Measurements from ENCODE around the gene MCOLN1. TPM values are rescaled to one million over a fixed set of nuclear protein-coding genes. Genes with fewer than 3 reads are reported as not detected.

MCOLN1 gene
- total and polyA plus RNA-seq, 2 donors (not counting 3 experiments of a cell fraction or from before 2014, with no cell fraction given): 23.0 to 60.9 TPM

DNA sequence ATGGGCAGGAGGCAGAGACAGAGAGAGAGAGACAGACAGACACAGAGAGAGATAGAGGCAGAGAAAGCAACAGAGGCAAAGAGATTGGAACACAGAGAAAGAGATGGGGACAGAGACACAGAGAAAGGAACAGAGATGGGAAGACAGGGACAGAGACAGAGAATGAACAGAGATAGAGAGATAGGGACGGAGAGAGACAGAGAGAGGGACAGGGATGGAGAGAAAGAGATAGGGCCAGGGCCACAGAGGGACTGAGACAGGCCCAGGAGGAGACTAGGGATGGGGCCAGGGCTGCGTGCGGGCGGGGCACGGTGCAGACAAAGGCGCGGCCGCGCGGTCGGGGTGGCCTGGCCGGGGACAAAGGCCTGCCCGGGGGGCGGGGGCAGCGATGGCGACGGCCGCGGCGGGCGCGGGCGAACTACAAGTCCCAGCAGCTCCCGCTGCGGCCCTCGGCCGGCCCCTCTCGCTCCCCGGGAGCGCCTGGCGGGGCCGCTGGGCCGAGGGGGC lies 6.7 kb upstream of the MCOLN1 start, which contains the start of gene ZNF358:
ZNF358 (plus strand) TSS at position 459 of the 507 bp plus-strand sequence. CDS start 3,140 bp downstream, outside the sequence.
- H2AFZ ChIP-seq (ENCODE audit: low read depth, low read length): peak within 1 kb of the TSS; percentile 100
- H3K36me3 ChIP-seq (ENCODE audit: control insufficient read depth in 2 of 2, extremely low read depth in 1 of 2, insufficient read depth in 2 of 2, low read length in 2 of 2): peaks cover 0 to 9% of the 10 kb centered on the region in 2 experiments
- dilution Hi-C loops (cut with MboI; ENCODE audit: extremely low pct_ligation_motif_present, low sequenced_read_pairs): no loop called here
- DNase-seq (ENCODE audit: low read depth, low spot score): peak; percentile 44
- H3K4me2 ChIP-seq (ENCODE audit: insufficient read depth, low read length): peak within 1 kb of the TSS; percentile 96
- H3K27me3 ChIP-seq (ENCODE audit: control insufficient read depth in 2 of 2, insufficient read depth in 2 of 2, low read length in 2 of 2): peaks cover 0 to 2% of the 10 kb centered on the region in 2 experiments
- peak within 1 kb of the TSS; percentile 41 for H3K27ac ChIP-seq (ENCODE audit: insufficient read depth, low read depth, low read length)
- no TSS peak for BruUV-seq (replicated peaks)
- H3K9ac ChIP-seq (replicated peaks; ENCODE audit: extremely low read depth, insufficient read depth, low read length): peak within 1 kb of the TSS; percentile 90
- no peaks in the 10 kb centered on the region for H4K20me1 ChIP-seq (replicated peaks; ENCODE audit: control insufficient read depth, extremely low read depth, insufficient read depth, low read length)
- peak within 1 kb of the TSS; percentile 65 to 77 (median 69) for H3K4me3 ChIP-seq (replicated peaks in 1 of 3; ENCODE audit: insufficient read depth in 1 of 3, low read depth in 1 of 3, low read length in 3 of 3)
- TF ChIP-seq POLR2AphosphoS5 (IDR thresholded peaks at IDR 0.05; ENCODE audit: insufficient read depth, low read depth, low read length) (peak; percentile 87), MYC (IDR thresholded peaks at IDR 0.05; ENCODE audit: low read depth, low read length) (no peak), MAX (IDR thresholded peaks at IDR 0.05; ENCODE audit: insufficient read depth, insufficient read length) (no peak), POLR2A (IDR thresholded peaks at IDR 0.05; ENCODE audit: low read depth, low read length) (peak; percentile 84)
- H3K9me3 ChIP-seq (replicated peaks; ENCODE audit: control insufficient read depth, insufficient read depth, low read length): no peaks in the 10 kb centered on the region
- CTCF ChIA-PET: interaction anchor here (0.7 to 1.6 kb wide), 4 partner anchors 8 to 162 kb away, joined by 3 to 5 read pairs (median 3); a partner anchor contains a TSS
- POLR2A ChIA-PET: no interaction called here
- H3K9me1 ChIP-seq (replicated peaks; ENCODE audit: control insufficient read depth, extremely low read depth, insufficient read depth, low read length): no peaks in the 10 kb centered on the region
- intact Hi-C loops (cut with micrococcal nuclease): no loop called here
- H3K4me1 ChIP-seq (ENCODE audit: control insufficient read depth, extremely low read depth, insufficient read depth, low read length): peaks cover 12% of the 10 kb centered on the region
- peaks cover 4% of the 10 kb centered on the region for H3K79me2 ChIP-seq (ENCODE audit: control insufficient read depth, insufficient read depth, low read length)
- peak; percentile 77 for FAIRE-seq

DNA sequence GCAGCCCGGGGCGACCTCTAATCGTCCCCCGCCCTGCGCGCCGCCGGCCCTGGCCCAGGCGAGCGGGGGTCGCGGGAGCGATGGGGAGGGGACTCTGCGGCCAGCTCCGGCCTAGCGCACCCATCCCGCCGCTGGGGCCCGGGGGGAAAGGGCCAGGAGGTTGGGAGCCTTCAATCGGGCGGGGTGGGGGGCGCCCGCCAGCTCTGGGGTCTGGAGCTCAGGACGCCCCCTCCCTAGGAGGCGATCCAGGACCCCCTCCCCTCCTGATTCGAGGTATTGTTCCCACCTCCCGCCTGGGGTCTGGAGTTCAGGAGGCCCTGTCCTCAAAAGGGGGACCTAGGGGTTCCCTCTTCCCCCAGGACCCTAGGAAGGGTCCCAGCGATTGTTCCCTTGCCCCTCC lies 6.1 kb upstream of the MCOLN1 start:
- peak overlapping the region; percentile 96 for H3K4me2 ChIP-seq (ENCODE audit: insufficient read depth, low read length)
- POLR2A ChIA-PET: no interaction called here
- H3K4me1 ChIP-seq (ENCODE audit: control insufficient read depth, extremely low read depth, insufficient read depth, low read length): peaks cover 12% of the 10 kb centered on the region
- intact Hi-C loops (cut with micrococcal nuclease) (no loop called here), dilution Hi-C loops (cut with MboI; ENCODE audit: extremely low pct_ligation_motif_present, low sequenced_read_pairs) (no loop called here)
- peak overlapping the region; percentile 26 for H3K27ac ChIP-seq (ENCODE audit: insufficient read depth, low read depth, low read length)
- peak overlapping the region; percentile 65 to 77 (median 69) for H3K4me3 ChIP-seq (replicated peaks in 1 of 3; ENCODE audit: insufficient read depth in 1 of 3, low read depth in 1 of 3, low read length in 3 of 3)
- BruUV-seq (replicated peaks): no TSS peak
- H4K20me1 ChIP-seq (replicated peaks; ENCODE audit: control insufficient read depth, extremely low read depth, insufficient read depth, low read length): no peaks in the 10 kb centered on the region
- peak overlapping the region; percentile 82 for H3K9ac ChIP-seq (replicated peaks; ENCODE audit: extremely low read depth, insufficient read depth, low read length)
- H3K27me3 ChIP-seq (ENCODE audit: control insufficient read depth in 2 of 2, insufficient read depth in 2 of 2, low read length in 2 of 2): peaks cover 0 to 2% of the 10 kb centered on the region in 2 experiments
- TF ChIP-seq CTCF (IDR thresholded peaks at IDR 0.05; ENCODE audit: extremely low read depth in 1 of 2, insufficient read depth in 1 of 2, low read depth in 1 of 2, low read length in 2 of 2) (no peak), EZH2 (IDR thresholded peaks at IDR 0.05; ENCODE audit: borderline replicate concordance, low read depth, low read length, severe bottlenecking) (no peak), MYC (IDR thresholded peaks at IDR 0.05; ENCODE audit: low read depth, low read length) (no peak), POLR2A (IDR thresholded peaks at IDR 0.05; ENCODE audit: low read depth, low read length) (no peak), JUN (IDR thresholded peaks at IDR 0.05; ENCODE audit: borderline replicate concordance, insufficient read depth, insufficient read length, low read depth) (no peak)
- H3K36me3 ChIP-seq (ENCODE audit: control insufficient read depth in 2 of 2, extremely low read depth in 1 of 2, insufficient read depth in 2 of 2, low read length in 2 of 2): peaks cover 0 to 11% of the 10 kb centered on the region in 2 experiments
- H3K9me1 ChIP-seq (replicated peaks; ENCODE audit: control insufficient read depth, extremely low read depth, insufficient read depth, low read length): no peaks in the 10 kb centered on the region
- FAIRE-seq: no peak
- CTCF ChIA-PET: interaction anchor here (0.7 to 1.6 kb wide), 4 partner anchors 8 to 162 kb away, joined by 3 to 5 read pairs (median 3); a partner anchor contains a TSS
- peak overlapping the region; percentile 34 for H2AFZ ChIP-seq (ENCODE audit: low read depth, low read length)
- H3K79me2 ChIP-seq (ENCODE audit: control insufficient read depth, insufficient read depth, low read length): peaks cover 4% of the 10 kb centered on the region
- DNase-seq (ENCODE audit: low read depth, low spot score): no peak
- H3K9me3 ChIP-seq (replicated peaks; ENCODE audit: control insufficient read depth, insufficient read depth, low read length): no peaks in the 10 kb centered on the region
